IPS-15b (cell line): ENCODE measurements around the gene TRAF3.

Experiments used
- H3K27me3 ChIP-seq: one replicate; pipeline ENCODE4 v1.6.1; 2013; ENCODE audit warnings: low read length; ENCODE audit not compliant: control insufficient read depth, insufficient read depth
- H3K36me3 ChIP-seq: one replicate; pipeline ENCODE4 v1.6.1; 2013; ENCODE audit warnings: low read length; ENCODE audit not compliant: control insufficient read depth, insufficient read depth
- H3K4me1 ChIP-seq: one replicate; pipeline ENCODE4 v1.6.1; 2013; ENCODE audit warnings: mild to moderate bottlenecking, low read length; ENCODE audit not compliant: control insufficient read depth, insufficient read depth
- H3K4me3 ChIP-seq: one replicate; pipeline ENCODE4 v1.5.1; 2013; ENCODE audit warnings: low read depth, low read length
- H3K9ac ChIP-seq: one replicate; pipeline ENCODE4 v1.6.1; 2013; ENCODE audit warnings: low read depth, mild to moderate bottlenecking, low read length
- H3K9me3 ChIP-seq: one replicate; pipeline ENCODE4 v1.6.1; 2013; ENCODE audit warnings: mild to moderate bottlenecking, low read length; ENCODE audit not compliant: control insufficient read depth, insufficient read depth

TRAF3 gene

GRCh38 chr14:102805371-102805891 is 28.2 kb downstream of the TRAF3 start:
- Histone ChIP-seq H3K4me1 (peaks cover 7% of the 10 kb centered on the region), H3K9ac (no peak overlapping the region), H3K4me3 (no peak overlapping the region), H3K9me3 (no peaks in the 10 kb centered on the region), H3K27me3 (no peaks in the 10 kb centered on the region), H3K36me3 (no peaks in the 10 kb centered on the region)

DNA sequence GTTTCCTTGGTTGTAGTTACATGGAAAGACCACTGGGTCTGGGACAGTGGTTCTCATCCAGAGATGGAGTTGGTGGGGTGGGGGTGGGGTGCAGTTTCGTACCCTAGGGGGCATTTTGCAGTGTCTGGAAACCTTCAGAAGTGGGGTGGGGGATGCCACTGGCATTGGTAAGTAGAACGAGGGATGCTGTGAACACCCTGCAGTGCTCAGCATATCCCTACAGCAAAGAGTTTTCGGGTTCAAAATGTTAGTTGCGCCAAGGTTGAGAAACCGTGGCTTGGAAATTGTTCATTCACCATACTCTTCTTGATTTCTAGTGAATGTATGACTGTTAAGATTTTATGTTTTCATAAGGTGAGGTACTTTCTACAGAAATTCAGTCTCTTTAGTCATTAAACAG is 28.7 kb downstream of the TRAF3 start:
- no peak overlapping the region for H3K4me3 ChIP-seq
- no peak overlapping the region for H3K9ac ChIP-seq
- H3K36me3 ChIP-seq = no peaks in the 10 kb centered on the region
- H3K27me3 ChIP-seq = no peaks in the 10 kb centered on the region
- H3K4me1 ChIP-seq = peaks cover 8% of the 10 kb centered on the region
- H3K9me3 ChIP-seq = no peaks in the 10 kb centered on the region

DNA sequence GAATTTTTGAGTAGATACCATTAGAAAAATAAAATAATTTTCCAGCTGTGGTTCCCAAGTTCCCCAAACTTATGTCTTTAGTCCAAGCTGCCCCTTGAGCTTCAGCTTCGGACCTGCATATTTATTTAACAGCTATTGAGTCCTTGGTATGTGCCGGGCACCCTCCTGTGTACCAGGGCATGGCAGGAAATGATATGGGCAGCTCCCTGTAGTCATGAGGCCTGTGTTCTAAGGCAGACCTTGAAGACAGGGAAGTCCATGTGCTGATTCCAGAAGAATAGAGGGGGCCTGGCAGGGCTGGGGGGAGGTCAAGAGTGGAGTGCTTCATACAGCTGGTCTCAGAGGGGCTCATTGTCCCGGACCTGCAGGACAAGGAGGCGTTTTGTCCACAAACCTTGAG is 29.2 kb downstream of the TRAF3 start:
- Histone ChIP-seq H3K4me3 (no peak overlapping the region), H3K4me1 (peaks cover 8% of the 10 kb centered on the region), H3K27me3 (no peaks in the 10 kb centered on the region), H3K9ac (no peak overlapping the region), H3K36me3 (no peaks in the 10 kb centered on the region), H3K9me3 (no peaks in the 10 kb centered on the region)

GRCh38 chr14:102807013-102807406 is 29.8 kb downstream of the TRAF3 start:
- no peaks in the 10 kb centered on the region for H3K27me3 ChIP-seq
- H3K9me3 ChIP-seq = no peaks in the 10 kb centered on the region
- H3K9ac ChIP-seq = no peak overlapping the region
- H3K4me1 ChIP-seq = peaks cover 8% of the 10 kb centered on the region
- H3K36me3 ChIP-seq = no peaks in the 10 kb centered on the region
- no peak overlapping the region for H3K4me3 ChIP-seq

DNA sequence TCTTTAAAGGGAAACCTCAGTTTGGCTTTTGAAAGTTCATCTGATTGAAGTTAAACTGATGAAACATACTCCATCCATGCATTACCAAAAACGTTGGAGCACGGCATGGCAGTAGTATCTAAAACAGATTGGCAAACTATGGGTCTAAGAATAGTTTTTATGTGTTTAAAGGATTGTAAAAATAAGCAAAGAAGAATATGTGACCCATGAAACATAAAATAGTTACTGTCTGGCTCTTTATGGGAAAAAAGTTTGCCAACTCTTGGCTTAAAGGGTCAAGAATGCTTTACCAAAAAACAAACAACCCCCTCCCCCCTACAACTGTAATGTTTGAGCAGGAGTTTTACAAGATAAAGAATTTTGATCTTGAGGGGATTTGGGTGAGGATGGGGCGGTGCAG is 32.6 kb downstream of the TRAF3 start:
- no peak overlapping the region for H3K9ac ChIP-seq
- peaks cover 8% of the 10 kb centered on the region for H3K4me1 ChIP-seq
- no peaks in the 10 kb centered on the region for H3K36me3 ChIP-seq
- no peak overlapping the region for H3K4me3 ChIP-seq
- no peaks in the 10 kb centered on the region for H3K9me3 ChIP-seq
- H3K27me3 ChIP-seq = no peaks in the 10 kb centered on the region

DNA sequence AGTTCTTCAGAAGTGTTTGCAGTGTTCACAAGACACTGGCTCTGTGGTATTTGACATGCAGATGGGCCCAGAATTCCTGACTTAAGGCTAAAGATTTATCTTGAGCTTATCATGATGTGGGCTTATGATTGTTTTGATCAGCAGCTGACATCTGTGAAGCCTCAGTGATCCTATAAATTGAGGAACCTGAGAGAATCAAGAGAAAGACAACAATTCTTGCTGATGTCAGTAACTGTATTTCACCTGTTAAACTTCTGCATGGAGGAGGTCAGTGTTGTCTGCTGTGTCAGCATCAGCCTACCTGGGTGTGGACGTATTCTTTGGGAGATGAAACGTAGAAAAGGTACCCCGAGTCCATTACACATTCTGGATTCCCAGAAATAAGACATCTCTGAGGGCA is 33.3 kb downstream of the TRAF3 start:
- Histone ChIP-seq H3K36me3 (no peaks in the 10 kb centered on the region), H3K27me3 (no peaks in the 10 kb centered on the region)

GRCh38 chr14:102811254-102811963 is 34.2 kb downstream of the TRAF3 start:
- Histone ChIP-seq H3K27me3 (no peaks in the 10 kb centered on the region), H3K4me3 (no peak overlapping the region), H3K4me1 (peaks cover 4% of the 10 kb centered on the region), H3K9ac (no peak overlapping the region), H3K36me3 (no peaks in the 10 kb centered on the region), H3K9me3 (no peaks in the 10 kb centered on the region)

More for the DNA sequence above, 33.3 kb downstream of the TRAF3 start:
- Histone ChIP-seq H3K4me3 (no peak overlapping the region), H3K4me1 (peaks cover 7% of the 10 kb centered on the region), H3K9me3 (no peaks in the 10 kb centered on the region), H3K9ac (no peak overlapping the region)

DNA sequence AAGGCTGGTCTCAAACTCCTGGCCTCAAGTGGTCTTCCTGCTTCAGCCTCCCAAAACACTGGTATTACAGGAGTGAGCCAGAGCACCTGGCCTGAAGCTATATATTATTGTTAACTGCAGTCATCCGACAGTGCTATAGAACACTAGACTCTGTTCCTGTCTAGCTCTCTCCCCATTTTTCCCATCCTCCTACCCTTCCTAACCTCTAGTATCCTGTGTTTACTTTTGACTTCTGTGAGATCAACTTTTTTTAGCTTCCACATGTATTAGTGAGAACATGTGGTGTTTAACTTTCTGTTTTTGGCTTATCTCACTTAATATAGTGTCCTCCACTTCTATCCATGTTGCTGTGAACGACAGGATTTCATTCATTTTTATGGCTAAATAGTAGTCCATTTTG is 34.7 kb downstream of the TRAF3 start:
- H3K9ac ChIP-seq = no peak overlapping the region

DNA sequence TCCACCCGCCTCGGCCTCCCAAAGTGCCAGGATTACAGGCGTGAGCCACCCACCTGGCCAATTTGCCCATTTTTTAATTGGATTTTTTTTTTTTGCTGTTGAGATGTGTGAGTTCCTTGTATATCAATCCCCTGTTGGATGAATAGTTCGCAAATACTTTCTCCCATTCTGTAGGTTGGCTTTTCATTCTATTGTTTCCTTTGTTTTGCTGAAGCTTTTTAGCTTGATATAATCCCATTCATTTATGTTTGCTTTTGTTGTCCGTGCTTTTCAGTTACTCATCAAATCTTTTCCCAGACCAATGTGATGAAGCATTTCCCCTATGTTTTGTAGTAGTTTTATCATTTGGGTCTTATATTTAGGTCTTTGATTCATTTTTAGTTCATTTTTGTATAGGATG is 36.4 kb downstream of the TRAF3 start:
- no peaks in the 10 kb centered on the region for H3K27me3 ChIP-seq

More for the DNA sequence above, 34.7 kb downstream of the TRAF3 start:
- H3K4me1 ChIP-seq = peaks cover 4% of the 10 kb centered on the region
- H3K36me3 ChIP-seq = no peaks in the 10 kb centered on the region
- no peaks in the 10 kb centered on the region for H3K27me3 ChIP-seq
- H3K4me3 ChIP-seq = no peak overlapping the region
- H3K9me3 ChIP-seq = no peaks in the 10 kb centered on the region

GRCh38 chr14:102817318-102817717 is 40.1 kb downstream of the TRAF3 start:
- H3K9me3 ChIP-seq = no peaks in the 10 kb centered on the region
- H3K27me3 ChIP-seq = no peaks in the 10 kb centered on the region
- no peak overlapping the region for H3K4me3 ChIP-seq
- H3K9ac ChIP-seq = no peak overlapping the region
- H3K36me3 ChIP-seq = no peaks in the 10 kb centered on the region
- peaks cover 10% of the 10 kb centered on the region for H3K4me1 ChIP-seq

More for the DNA sequence above, 36.4 kb downstream of the TRAF3 start:
- Histone ChIP-seq H3K9me3 (no peaks in the 10 kb centered on the region), H3K9ac (no peak overlapping the region), H3K4me1 (peaks cover 4% of the 10 kb centered on the region), H3K36me3 (no peaks in the 10 kb centered on the region), H3K4me3 (no peak overlapping the region)

DNA sequence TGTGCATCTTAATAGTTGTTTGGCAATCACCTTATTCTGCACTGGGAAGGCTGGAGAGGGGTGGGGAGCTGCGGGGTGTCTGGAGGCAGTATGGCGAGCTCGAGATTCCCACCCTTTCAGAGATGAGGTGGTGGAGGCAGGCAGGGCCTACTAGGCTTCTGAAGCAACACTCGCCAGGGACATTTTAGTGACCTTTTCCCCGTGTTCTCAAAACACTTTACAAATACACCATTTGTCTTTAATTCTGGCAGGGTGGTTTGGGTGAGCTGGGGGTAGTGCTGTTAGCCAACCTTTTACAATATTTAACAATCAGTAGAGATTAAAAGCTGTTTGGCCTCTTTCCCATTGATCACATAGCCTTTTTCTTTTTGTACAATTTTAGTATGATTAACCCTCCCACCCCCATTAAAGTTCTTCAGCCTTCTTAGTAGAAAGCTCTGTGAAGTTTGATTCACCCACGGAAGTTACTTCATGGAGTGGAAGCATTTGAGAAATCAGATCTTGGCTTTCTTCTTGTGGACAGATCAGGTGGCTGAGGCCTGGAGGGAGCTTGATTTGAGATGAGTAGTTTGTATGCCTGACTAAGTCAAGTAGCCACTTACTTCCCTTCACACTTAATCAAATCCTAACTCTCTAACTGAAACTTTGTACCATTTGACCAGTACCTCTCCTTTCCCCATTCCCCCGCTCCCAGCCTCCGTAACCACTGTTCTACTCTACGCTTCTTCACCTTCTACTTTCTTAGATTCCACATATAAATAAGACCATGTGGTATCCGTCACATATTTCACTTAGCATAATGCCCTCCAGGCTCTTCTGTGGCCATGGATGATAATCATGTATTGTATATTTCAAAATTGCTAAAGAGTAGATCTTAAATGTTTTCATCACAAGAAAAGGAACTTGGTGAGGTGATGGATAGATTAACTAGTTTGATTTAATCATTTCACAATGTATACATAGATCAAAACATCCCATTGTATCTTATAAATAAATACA is 41.0 kb downstream of the TRAF3 start:
- H3K36me3 ChIP-seq = no peaks in the 10 kb centered on the region
- H3K9me3 ChIP-seq = no peaks in the 10 kb centered on the region

More for the DNA sequence above, 41.0 kb downstream of the TRAF3 start:
- Histone ChIP-seq H3K27me3 (no peaks in the 10 kb centered on the region), H3K9ac (no peak overlapping the region), H3K4me1 (peaks cover 10% of the 10 kb centered on the region), H3K4me3 (no peak overlapping the region)
